Cortex of kidney (tissue), 1 donor: ENCODE data around the gene SPINT4.

Source experiments
- DNase-seq: peaks from one replicate; lab custom pipeline; 2025; lab: John Stamatoyannopoulos, UW

SPINT4 gene

DNA sequence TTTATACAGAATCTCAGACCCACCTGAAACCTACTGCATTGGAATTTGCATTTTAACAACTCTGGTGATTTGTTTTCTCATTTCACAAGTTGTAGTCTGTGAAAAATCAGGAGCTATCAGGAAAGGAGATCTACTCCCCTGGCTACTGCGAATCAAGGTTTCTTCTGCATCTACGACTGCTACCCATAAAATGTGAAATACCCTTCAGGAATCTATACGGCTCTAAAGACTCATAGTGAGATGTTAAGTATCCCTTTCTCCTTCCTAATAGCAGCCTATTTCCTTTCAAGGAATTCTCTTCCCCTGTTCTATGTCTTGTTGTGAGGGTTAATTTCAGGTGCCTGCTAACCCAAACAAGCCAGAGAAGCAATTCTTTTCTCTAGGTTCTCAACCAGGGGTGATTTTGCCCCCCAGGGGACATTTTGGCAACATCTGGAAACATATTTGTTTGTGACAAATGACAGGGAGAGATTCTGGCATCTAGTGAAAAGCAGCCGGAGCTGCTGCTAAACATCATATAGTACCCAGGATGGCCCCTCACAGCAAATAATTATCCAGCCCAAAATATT lies 43.2 kb downstream of the SPINT4 start:
- DNase-seq, result no peak

DNA sequence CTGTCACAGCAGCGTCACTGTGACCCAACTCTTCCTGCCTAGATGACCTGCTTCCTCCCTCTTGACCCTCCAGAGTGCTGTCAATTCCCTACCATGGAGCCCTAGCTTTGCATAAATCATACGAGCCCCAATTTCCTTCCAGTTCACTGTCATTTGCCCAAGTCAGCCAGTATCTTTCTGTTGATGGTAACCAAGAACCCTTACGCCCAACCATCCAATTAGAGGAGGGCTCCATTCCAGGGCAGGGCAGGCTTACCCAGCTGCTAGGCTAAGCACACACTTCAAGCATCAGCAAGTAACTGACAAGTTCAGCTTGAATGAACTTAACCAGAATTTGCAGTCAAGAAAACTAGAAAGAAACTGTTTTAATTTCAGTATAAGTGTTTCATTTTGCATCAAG lies 43.8 kb downstream of the SPINT4 start:
- DNase-seq, result no peak

DNA sequence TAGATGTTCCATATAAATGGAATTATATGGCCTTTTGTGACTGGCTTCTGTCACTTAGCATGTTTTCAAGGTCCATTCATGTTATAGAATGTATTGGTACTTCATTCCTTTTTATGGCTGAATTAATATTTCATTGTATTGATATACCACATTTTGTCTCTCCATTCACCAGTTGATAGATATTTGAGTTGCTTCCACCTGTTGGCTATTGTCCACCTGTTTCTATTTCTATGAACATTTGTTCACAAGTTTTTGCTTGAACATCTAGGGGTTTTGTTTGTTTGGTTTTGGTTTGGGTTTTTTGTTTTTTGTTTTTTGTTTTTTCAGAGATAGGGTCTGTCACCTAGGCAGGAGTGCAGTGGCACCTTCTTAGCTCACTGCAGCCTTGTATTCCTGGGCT lies 46.3 kb downstream of the SPINT4 start:
- DNase-seq, result no peak

DNA sequence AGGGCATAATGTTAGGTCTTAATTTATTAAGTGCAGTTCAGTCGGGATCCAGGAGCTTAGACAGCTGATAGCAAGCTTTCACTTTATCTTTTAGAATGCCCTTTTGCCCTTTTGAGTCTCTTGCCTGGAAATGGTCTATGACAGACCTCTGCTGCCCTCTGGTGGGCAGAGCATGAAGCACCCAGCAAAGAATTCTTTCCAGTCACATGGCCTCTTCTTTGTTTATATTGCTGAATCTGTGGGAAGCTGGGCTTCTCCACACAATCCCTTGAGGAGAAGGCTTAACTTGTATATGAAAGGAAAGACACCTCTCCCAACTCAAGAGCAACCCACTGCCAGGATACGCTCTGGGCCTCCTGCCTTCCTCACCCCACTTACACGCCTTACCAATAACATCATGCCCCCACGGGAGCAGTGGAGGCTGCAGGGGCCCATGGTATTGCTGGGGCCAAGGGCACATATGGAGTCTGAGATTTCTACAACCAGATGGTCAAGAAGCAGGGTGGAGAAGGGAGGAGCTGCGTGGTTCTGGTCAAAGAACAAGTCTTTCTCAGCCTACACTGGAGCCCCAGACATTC lies 49.1 kb downstream of the SPINT4 start:
- DNase-seq, result no peak

DNA sequence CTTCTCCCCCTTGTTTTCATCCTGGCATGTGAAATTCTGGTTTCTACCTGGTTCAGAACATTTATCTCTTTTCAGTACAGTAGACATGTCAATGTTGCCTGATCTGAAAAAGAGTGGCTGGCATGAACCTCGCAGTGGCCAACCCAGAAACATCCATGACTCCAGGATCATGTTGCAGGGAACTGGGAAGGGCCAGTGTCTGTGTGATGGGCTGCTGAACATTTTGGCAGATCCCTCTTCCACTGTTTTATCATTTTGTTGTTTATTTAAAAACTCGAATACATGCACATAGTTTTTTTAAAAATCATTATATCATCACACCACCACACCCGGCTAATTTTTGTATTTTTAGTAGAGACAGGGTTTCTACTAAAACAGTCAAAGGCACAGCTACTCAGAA lies 50.5 kb downstream of the SPINT4 start:
- DNase-seq, result no peak

DNA sequence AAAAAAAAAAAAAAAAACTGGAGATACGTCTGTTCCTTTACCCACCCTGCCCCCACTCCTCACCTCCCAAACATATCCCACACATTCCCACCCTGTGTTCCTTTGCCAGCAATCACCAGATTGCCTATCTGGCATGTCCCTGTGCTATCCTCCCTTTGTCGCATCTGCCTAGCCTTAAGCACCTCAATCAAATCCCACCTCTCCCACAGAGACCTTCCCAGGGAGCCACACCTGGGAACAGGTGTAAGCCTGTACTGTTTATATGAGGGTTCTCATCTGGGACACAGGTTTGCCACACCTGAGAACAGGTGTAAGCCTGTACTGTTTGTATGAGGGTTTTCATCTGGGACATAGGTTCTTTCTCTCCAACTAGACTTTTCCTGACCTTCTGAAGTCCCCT lies 52.8 kb downstream of the SPINT4 start:
- no peak for DNase-seq

DNA sequence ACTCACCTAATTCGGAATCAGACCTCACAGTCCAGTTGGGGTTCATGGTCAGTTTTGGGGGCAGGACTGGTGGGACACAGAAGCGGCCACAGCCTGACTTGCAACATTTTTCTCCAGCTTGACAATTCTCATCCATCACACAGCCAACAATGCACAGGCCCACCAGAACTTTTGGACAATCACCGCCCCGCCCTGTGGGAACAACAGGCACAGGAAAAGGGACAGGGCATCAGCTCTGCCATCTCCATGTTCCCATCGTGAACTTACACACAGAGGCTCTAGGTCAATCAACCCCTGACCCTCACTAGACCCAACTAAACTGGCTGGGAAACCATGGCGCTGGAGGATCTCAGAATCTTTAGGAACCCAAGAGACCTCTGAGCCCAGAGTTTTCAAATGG lies 53.3 kb downstream of the SPINT4 start:
- no peak for DNase-seq
